Pancreas (tissue), 10 donors: ENCODE data around the gene C3orf38. TPM values are rescaled to one million over a fixed set of nuclear protein-coding genes. Genes with fewer than 3 reads are reported as not detected.

ENCODE experiments used
- ATAC-seq, 4 donors: fragments of 200-7000 bp; cut with Tn5 transposase; one replicate each; pipeline versions ENCODE4 v1.8.0 to v1.9.1; 2020; ENCODE audit warnings: mild to moderate bottlenecking in 4 of 4, moderate library complexity in 4 of 4
- DNase-seq, 6 donors: peaks; one replicate each; pipeline ENCODE4 v3.0.0-alpha.2; 2020
- FAIRE-seq: peaks from 2 replicates; lab custom pipeline; 2012; peaks lifted over from hg19 to GRCh38; lab: Jason Lieb, UNC
- H3K27ac ChIP-seq, 4 donors: fragments of 200-600 bp; sonication (generic); 1 replicate in 3 of 4; 2 replicates in 1 of 4; pipeline versions ENCODE4 v1.5.0 to v1.8.0; 2020
- H3K27me3 ChIP-seq, 4 donors: fragments of 200-600 bp; one replicate each; pipeline ENCODE4 v1.8.0; 2021
- H3K36me3 ChIP-seq, 3 donors: fragments of 200-600 bp; sonication (generic) in 1 of 3; one replicate each; pipeline versions ENCODE4 v1.5.0 to v1.8.0; 2020 to 2021
- H3K4me1 ChIP-seq, 3 donors: fragments of 200-600 bp; one replicate each; pipeline ENCODE4 v1.8.0; 2021
- H3K4me3 ChIP-seq, 4 donors: fragments of 200-600 bp; sonication (generic) in 2 of 4; one replicate each; pipeline versions ENCODE4 v1.5.0 to v1.8.0; 2020 to 2021
- H3K9me3 ChIP-seq, 4 donors: fragments of 200-600 bp; one replicate each; pipeline ENCODE4 v1.8.0; 2021
- CTCF ChIP-seq, 4 donors: fragments of 200-600 bp; sonication (generic) in 3 of 4; IDR thresholded peaks; one replicate each; pipeline versions ENCODE4 v1.5.0 to v1.8.0; 2021; ENCODE audit warnings: antibody characterized with exemption in 4 of 4
- whole genome bisulfite sequencing, 2 donors: extraction: QIAGEN DNeasy Blood & Tissue Kit; methylation state at CpG; one replicate each; pipeline ENCODE4 v1.1.7; 2013; 5-methylcytosine and 5-hydroxymethylcytosine counted together
- intact Hi-C, 3 donors: fragments of 100-400 bp; cut with DNase I; formaldehyde crosslinking; loops; one replicate each; pipeline versions ENCODE4 v1.11.1 to v1.14.2; 2022
- polyA plus RNA-seq, 2 donors: library from polyadenylated mRNA; stranded (reverse); fragments of 200-250 nt; gene quantifications; one replicate each; pipeline ENCODE4 v1.2.3, GENCODE V29; 2013
- total RNA-seq, 6 donors: library from RNA; stranded (reverse); fragmentation: NEBNext Ultra II Directional in 4 of 6; extraction: Animal tissue kit (Norgen Biotek cat#: 25700) in 4 of 6; gene quantifications; one replicate each; pipeline versions ENCODE4 v1.2.1 to v1.2.4, GENCODE V29; 2021 to 2023
- donor health status: healthy with polysubstance abuse.
- donor health status: DM: no; HTN: no; CAD: no; lungs with moderate emphysema.
- donor health status: DM: no; HTN: no; CAD: no.
- donor health status: control.
- donor health status: control.
- donor health status: Bipolar disorder and iron deficiency.
- donor health status: DM: yes; HTN: yes; CAD: no.
- donor health status: DM: no; HTN: no; CAD: no.
- donor health status: DM: no; HTN: no; CAD: no.
- donor health status: DM: yes; HTN: yes; CAD: no.

The C3orf38 gene
- total and polyA plus RNA-seq, 8 donors, result 2.7 to 11.6 (median 6.9) TPM

- Histone ChIP-seq H3K4me1 (no peaks in the 10 kb centered on the region), H3K36me3 (no peaks in the 10 kb centered on the region), H3K4me3 (no peak overlapping the region), H3K27ac (no peak overlapping the region), H3K9me3 (no peaks in the 10 kb centered on the region), H3K27me3 (no peaks in the 10 kb centered on the region)
- peak; percentile 53 to 80 (median 68) for TF ChIP-seq CTCF (IDR thresholded peaks at IDR 0.05)
- peak; percentile 86 for FAIRE-seq
- ATAC-seq, result peak; percentile 86 to 99 (median 97)
- 3 to 7% methylated on average over 5 of the region's 5 CpGs for WGBS, 2 donors
- peak in 5 of 6 donors; percentile 26 to 77 (median 57) for DNase-seq
- intact Hi-C loops, result loop anchor here in 1 of 3 donors (10.0 kb wide), 1 partner anchor 901 kb away; the partner anchor contains the start of gene EPHA3
Observed at GRCh38 chr3:88203642-88204055, 53.9 kb downstream of the C3orf38 start.

Other genes starting within 250 kb of the C3orf38 start
- 10 to 100 TPM; 17.0 to 40.3 (median 21.1) TPM for gene CGGBP1, start 91.0 kb upstream of the C3orf38 start, total RNA-seq
- gene CGGBP1, start 91.0 kb upstream of the C3orf38 start, polyA plus RNA-seq, result 10 to 100 TPM; 20.0 to 32.1 TPM
- 10 to 100 TPM in 1 of 6 donors, 1 to 10 TPM in 5; 4.5 to 11.0 (median 6.7) TPM for gene ZNF654, start 90.7 kb upstream of the C3orf38 start, total RNA-seq
- 1 to 10 TPM; 1.7 to 3.1 TPM for gene ZNF654, start 90.7 kb upstream of the C3orf38 start, polyA plus RNA-seq